ENCODE data around the gene NPDC1. TPM values are rescaled to one million over a fixed set of nuclear protein-coding genes. Genes with fewer than 3 reads are reported as not detected.
A peak's percentile ranks its signal among the peaks of the same experiment; 100 is the strongest.

Gene NPDC1
- total RNA-seq, 1 experiment from 2014 or later, result 44.1 TPM

DNA sequence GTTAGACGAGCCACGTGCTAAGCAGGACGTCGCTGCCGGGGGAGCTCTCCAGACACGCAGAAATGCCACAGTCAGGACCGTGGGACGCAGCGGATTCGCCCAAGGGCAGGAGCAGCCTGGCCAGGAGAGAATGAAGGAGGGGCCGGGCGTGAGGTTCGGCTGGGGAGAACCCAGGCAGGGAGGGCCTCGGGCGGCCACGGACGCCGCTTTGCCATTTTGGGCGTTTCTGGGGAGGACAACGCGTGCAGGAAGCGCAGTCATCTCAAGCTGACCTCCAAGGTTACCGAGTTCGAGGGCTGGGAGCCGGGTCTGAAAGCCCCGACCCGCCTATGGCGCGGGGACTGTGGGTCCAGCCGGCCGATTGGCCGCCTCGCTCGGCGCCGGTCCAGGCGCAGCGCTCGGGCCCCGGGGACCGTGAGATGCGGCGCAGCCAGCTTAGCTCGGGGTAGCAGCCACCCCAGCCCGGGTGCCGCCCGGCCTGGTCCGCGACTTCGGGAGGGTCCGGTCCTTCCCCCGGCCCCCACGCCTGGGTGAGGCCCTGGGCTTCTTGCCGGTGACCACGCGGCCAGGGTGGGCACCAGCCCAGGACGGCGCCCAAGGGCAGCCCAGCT is 40.0 kb upstream of the NPDC1 start:
- intact Hi-C loops (cut with micrococcal nuclease; ENCODE audit: unreplicated experiment), result loop anchor here (1.0 kb wide), 1 partner anchor 16 kb away; the partner anchor contains the start of gene SAPCD2

DNA sequence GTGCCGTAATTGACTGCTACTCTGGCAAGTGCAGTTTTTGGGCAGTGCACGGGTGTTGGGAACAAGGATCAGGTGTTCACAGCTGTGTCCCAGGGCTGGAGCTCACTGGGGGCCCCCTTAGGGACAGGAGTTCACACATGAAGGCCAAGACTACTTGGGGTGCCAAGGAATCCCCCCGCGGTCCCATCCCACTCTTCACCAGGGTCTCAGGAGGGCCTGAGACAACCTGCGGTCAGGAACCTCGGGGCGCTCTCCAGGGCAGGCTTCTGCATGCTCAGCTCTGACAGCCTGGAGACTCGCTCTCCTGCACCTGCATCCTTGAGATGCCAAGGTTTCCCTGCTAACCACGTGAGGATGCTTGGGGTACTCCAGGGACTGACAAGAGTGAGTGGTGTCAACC is 38.5 kb upstream of the NPDC1 start:
- Histone ChIP-seq H3K4me1 (peaks cover 7% of the 10 kb centered on the region), H3K9me3 (no peaks in the 10 kb centered on the region), H3K4me3 (ENCODE audit: low read depth, low read length) (no peak overlapping the region), H3K27me3 (replicated peaks; ENCODE audit: control insufficient read depth, insufficient read depth, low read length) (no peaks in the 10 kb centered on the region), H3K36me3 (ENCODE audit: control insufficient read depth, insufficient read depth, low read length) (peaks cover 1% of the 10 kb centered on the region)
- peaks cover 15% of the 10 kb centered on the region for H3K4me1 Mint-ChIP-seq (ENCODE audit: low read depth, unreplicated experiment)
- no peak overlapping the region for H3K4me3 Mint-ChIP-seq (ENCODE audit: unreplicated experiment)
- CTCF ChIA-PET, result interaction anchor here (0.6 to 2.9 kb wide), 2 partner anchors 17 to 659 kb away, joined by 3 to 42 read pairs; no protein-coding TSS in a partner anchor
- POLR2A ChIA-PET, result interaction anchor here (0.6 kb wide), 1 partner anchor 542 kb away, joined by 4 read pairs; no protein-coding TSS in a partner anchor
- no peaks in the 10 kb centered on the region for H3K9me3 Mint-ChIP-seq (ENCODE audit: unreplicated experiment)
- BruUV-seq (replicated peaks), result no TSS peak
- peaks cover 25% of the 10 kb centered on the region for H3K36me3 Mint-ChIP-seq (ENCODE audit: insufficient read depth, unreplicated experiment)
- no peak for DNase-seq
- H3K27me3 Mint-ChIP-seq (ENCODE audit: insufficient read depth, unreplicated experiment), result no peaks in the 10 kb centered on the region
- intact Hi-C loops (cut with micrococcal nuclease; ENCODE audit: unreplicated experiment), result no loop called here
- TF ChIP-seq, protein P1, sequence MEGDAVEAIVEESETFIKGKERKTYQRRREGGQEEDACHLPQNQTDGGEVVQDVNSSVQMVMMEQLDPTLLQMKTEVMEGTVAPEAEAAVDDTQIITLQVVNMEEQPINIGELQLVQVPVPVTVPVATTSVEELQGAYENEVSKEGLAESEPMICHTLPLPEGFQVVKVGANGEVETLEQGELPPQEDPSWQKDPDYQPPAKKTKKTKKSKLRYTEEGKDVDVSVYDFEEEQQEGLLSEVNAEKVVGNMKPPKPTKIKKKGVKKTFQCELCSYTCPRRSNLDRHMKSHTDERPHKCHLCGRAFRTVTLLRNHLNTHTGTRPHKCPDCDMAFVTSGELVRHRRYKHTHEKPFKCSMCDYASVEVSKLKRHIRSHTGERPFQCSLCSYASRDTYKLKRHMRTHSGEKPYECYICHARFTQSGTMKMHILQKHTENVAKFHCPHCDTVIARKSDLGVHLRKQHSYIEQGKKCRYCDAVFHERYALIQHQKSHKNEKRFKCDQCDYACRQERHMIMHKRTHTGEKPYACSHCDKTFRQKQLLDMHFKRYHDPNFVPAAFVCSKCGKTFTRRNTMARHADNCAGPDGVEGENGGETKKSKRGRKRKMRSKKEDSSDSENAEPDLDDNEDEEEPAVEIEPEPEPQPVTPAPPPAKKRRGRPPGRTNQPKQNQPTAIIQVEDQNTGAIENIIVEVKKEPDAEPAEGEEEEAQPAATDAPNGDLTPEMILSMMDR (IDR thresholded peaks at IDR 0.05; ENCODE audit: insufficient read depth in 1 of 2, low read depth in 1 of 2, low read length in 1 of 2, severe bottlenecking in 1 of 2, unreplicated experiment in 1 of 2), result no peak
- no peak overlapping the region for H3K27ac Mint-ChIP-seq (ENCODE audit: unreplicated experiment)

More for the DNA sequence above, 40.0 kb upstream of the NPDC1 start:
- Mint-ChIP-seq H3K9me3 (ENCODE audit: unreplicated experiment) (no peaks in the 10 kb centered on the region), H3K4me3 (ENCODE audit: unreplicated experiment) (peak overlapping the region; percentile 100), H3K36me3 (ENCODE audit: insufficient read depth, unreplicated experiment) (peaks cover 22% of the 10 kb centered on the region), H3K4me1 (ENCODE audit: low read depth, unreplicated experiment) (peaks cover 15% of the 10 kb centered on the region), H3K27ac (ENCODE audit: unreplicated experiment) (peak overlapping the region; percentile 100), H3K27me3 (ENCODE audit: insufficient read depth, unreplicated experiment) (no peaks in the 10 kb centered on the region)
- no peaks in the 10 kb centered on the region for H3K9me3 ChIP-seq
- peaks cover 7% of the 10 kb centered on the region for H3K4me1 ChIP-seq
- TF ChIP-seq, protein P1 (IDR thresholded peaks at IDR 0.05; ENCODE audit: insufficient read depth in 1 of 2, low read depth in 1 of 2, low read length in 1 of 2, severe bottlenecking in 1 of 2, unreplicated experiment in 1 of 2), result no peak
- BruUV-seq (replicated peaks), result no TSS peak
- H3K4me3 ChIP-seq (ENCODE audit: low read depth, low read length), result peak overlapping the region; percentile 75
- peak; percentile 69 to 79 for DNase-seq
- H3K27me3 ChIP-seq (replicated peaks; ENCODE audit: control insufficient read depth, insufficient read depth, low read length), result no peaks in the 10 kb centered on the region
- CTCF ChIA-PET, result interaction anchor here (0.6 to 2.9 kb wide), 18 partner anchors 10 to 324 kb away, joined by 3 to 42 read pairs (median 6); partner anchors contain the start of genes AJM1, NPDC1 and SAPCD2
- H3K36me3 ChIP-seq (ENCODE audit: control insufficient read depth, insufficient read depth, low read length), result no peaks in the 10 kb centered on the region; the same call in 1 of the 2 replicates
- POLR2A ChIA-PET, result interaction anchor here (0.6 to 1.8 kb wide), 15 partner anchors 14 to 393 kb away, joined by 3 to 24 read pairs (median 5); partner anchors contain the start of genes NRARP, PAXX, RABL6 and SAPCD2

DNA sequence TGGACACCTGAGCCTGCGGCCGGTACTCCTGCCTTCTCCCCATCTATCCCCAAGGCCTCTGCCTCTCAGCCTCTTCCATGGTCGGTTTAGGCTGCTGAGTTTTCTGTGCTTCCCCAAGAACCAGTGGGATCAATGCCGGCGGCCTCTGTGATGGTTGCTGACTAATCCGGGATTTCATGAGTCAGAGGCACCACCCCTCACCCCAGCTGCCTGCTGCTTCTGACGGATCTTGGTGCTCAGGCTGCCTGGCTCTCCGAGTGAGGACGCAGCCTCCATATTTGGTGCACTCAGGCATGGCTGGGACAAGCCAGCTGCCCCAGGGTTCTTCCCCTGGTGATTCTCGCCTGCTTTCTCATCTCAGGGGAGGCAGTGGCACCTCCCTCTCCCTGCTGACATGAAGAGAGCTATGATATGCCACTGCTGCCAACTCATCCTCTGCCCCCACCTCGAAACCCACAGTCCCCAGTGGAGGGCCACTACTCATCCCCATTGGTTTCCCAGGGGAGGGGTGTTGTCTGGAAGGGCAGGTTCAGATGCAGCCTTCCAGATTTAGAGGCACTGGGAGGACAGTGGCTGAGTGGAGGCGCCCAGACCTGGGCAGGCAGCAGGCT is 37.5 kb upstream of the NPDC1 start:
- H3K27me3 Mint-ChIP-seq (ENCODE audit: insufficient read depth, unreplicated experiment), result no peaks in the 10 kb centered on the region
- intact Hi-C loops (cut with micrococcal nuclease; ENCODE audit: unreplicated experiment), result no loop called here
- TF ChIP-seq, protein P1 (IDR thresholded peaks at IDR 0.05; ENCODE audit: insufficient read depth in 1 of 2, low read depth in 1 of 2, low read length in 1 of 2, severe bottlenecking in 1 of 2, unreplicated experiment in 1 of 2), result no peak
- ChIA-PET POLR2A (no interaction called here), CTCF (no interaction called here)
- peaks cover 19% of the 10 kb centered on the region for H3K36me3 Mint-ChIP-seq (ENCODE audit: insufficient read depth, unreplicated experiment)
- H3K27ac Mint-ChIP-seq (ENCODE audit: unreplicated experiment), result no peak overlapping the region
- DNase-seq, result no peak
- Histone ChIP-seq H3K27me3 (replicated peaks; ENCODE audit: control insufficient read depth, insufficient read depth, low read length) (no peaks in the 10 kb centered on the region), H3K36me3 (ENCODE audit: control insufficient read depth, insufficient read depth, low read length) (peaks cover 1% of the 10 kb centered on the region), H3K4me1 (peaks cover 8% of the 10 kb centered on the region), H3K9me3 (no peaks in the 10 kb centered on the region), H3K4me3 (ENCODE audit: low read depth, low read length) (no peak overlapping the region)
- peaks cover 15% of the 10 kb centered on the region for H3K4me1 Mint-ChIP-seq (ENCODE audit: low read depth, unreplicated experiment)
- no peak overlapping the region for H3K4me3 Mint-ChIP-seq (ENCODE audit: unreplicated experiment)
- BruUV-seq (replicated peaks), result no TSS peak
- H3K9me3 Mint-ChIP-seq (ENCODE audit: unreplicated experiment), result no peaks in the 10 kb centered on the region

All from Caco-2 (cell line).